22Rv1 (cell line): ENCODE results near the gene ATXN1.

ENCODE experiments used
- ZFX ChIP-seq: fragments of 450-650 bp; IDR thresholded peaks from 2 replicates; pipeline ENCODE4 v1.6.1; 2017; ENCODE audit warnings: antibody characterized with exemption, borderline replicate concordance
- TF ChIP-seq, protein P1 (sequence below): fragments of 450-650 bp; IDR thresholded peaks from 2 replicates; pipeline ENCODE4 v1.5.1; 2017; ENCODE audit warnings: mild to moderate bottlenecking

GRCh38 chr6:16345449-16346330 lies 415.6 kb downstream of the ATXN1 start:
- TF ChIP-seq, protein P1, sequence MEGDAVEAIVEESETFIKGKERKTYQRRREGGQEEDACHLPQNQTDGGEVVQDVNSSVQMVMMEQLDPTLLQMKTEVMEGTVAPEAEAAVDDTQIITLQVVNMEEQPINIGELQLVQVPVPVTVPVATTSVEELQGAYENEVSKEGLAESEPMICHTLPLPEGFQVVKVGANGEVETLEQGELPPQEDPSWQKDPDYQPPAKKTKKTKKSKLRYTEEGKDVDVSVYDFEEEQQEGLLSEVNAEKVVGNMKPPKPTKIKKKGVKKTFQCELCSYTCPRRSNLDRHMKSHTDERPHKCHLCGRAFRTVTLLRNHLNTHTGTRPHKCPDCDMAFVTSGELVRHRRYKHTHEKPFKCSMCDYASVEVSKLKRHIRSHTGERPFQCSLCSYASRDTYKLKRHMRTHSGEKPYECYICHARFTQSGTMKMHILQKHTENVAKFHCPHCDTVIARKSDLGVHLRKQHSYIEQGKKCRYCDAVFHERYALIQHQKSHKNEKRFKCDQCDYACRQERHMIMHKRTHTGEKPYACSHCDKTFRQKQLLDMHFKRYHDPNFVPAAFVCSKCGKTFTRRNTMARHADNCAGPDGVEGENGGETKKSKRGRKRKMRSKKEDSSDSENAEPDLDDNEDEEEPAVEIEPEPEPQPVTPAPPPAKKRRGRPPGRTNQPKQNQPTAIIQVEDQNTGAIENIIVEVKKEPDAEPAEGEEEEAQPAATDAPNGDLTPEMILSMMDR = no peak
- TF ChIP-seq ZFX = no peak
